ENCODE measurements around the gene GNG14.
"Not testable (repeated sequence)": the region's sequence is repeated elsewhere in the genome, so short reads cannot be mapped to it uniquely, and the experiment has no call there.

GNG14 gene

GRCh38 chr19:12725612-12726011, 37.8 kb downstream of the GNG14 start:
- DNase-seq, result not testable (repeated sequence)

GRCh38 chr19:12726988-12727316, 39.2 kb downstream of the GNG14 start:
- no peak for DNase-seq

GRCh38 chr19:12727745-12728433, 40.1 kb downstream of the GNG14 start:
- no peak for DNase-seq

GRCh38 chr19:12730064-12730463, 42.3 kb downstream of the GNG14 start:
- no peak for DNase-seq

GRCh38 chr19:12731337-12731736, 43.5 kb downstream of the GNG14 start:
- DNase-seq, result no peak

GRCh38 chr19:12733369-12734214, 45.8 kb downstream of the GNG14 start:
- DNase-seq, result peak; percentile 41

- DNase-seq, result peak; percentile 77
These were observed 49.4 kb downstream of the GNG14 start, which contains the start of gene GET3 for GRCh38 chr19:12736995-12737834. GET3 (plus strand) TSS chr19:12737497; CDS start chr19:12737506, 9 bp downstream.

- DNase-seq, result no peak
These were observed 50.1 kb downstream of the GNG14 start for GRCh38 chr19:12737835-12738351.

Measured in activated CD4-positive, CD25-positive, alpha-beta regulatory T cell treated with anti-CD3 and anti-CD28 coated beads, Interleukin-2, amount 50 U/mL, for 72 hours (primary cell).